Liver (tissue), 9 donors: Measurements from ENCODE around the gene ZNF74. TPM values are rescaled to one million over a fixed set of nuclear protein-coding genes. Genes with fewer than 3 reads are reported as not detected.
"Not testable (repeated sequence)": the region's sequence is repeated elsewhere in the genome, so short reads cannot be mapped to it uniquely, and the experiment has no call there.

Experiments used
- DNase-seq: peaks from one replicate; pipeline ENCODE4 v3.0.0-alpha.2; 2017; ENCODE audit warnings: low spot score
- H3K27ac ChIP-seq, 2 donors: one replicate each; pipeline ENCODE4 v1.7.0; 2013; ENCODE audit warnings: inconsistent platforms in 2 of 2, low read length in 2 of 2, control low read depth in 1 of 2, low read depth in 1 of 2, mild to moderate bottlenecking in 1 of 2
- H3K27me3 ChIP-seq, 4 donors: one replicate each; pipeline versions ENCODE4 v1.6.1 to v1.7.0; 2013; ENCODE audit warnings: low read length in 3 of 4, inconsistent platforms in 1 of 4, mild to moderate bottlenecking in 1 of 4, moderate library complexity in 1 of 4; ENCODE audit not compliant: control insufficient read depth in 4 of 4, insufficient read depth in 4 of 4
- H3K36me3 ChIP-seq, 4 donors: one replicate each; pipeline versions ENCODE4 v1.6.1 to v1.7.0; 2013; ENCODE audit warnings: low read length in 3 of 4, mild to moderate bottlenecking in 3 of 4, low read depth in 1 of 4, moderate library complexity in 1 of 4; ENCODE audit not compliant: control insufficient read depth in 4 of 4, insufficient read depth in 3 of 4
- H3K4me1 ChIP-seq, 4 donors: one replicate each; pipeline versions ENCODE4 v1.6.1 to v1.7.0; 2013; ENCODE audit warnings: low read length in 3 of 4, mild to moderate bottlenecking in 3 of 4, moderate library complexity in 1 of 4; ENCODE audit not compliant: control insufficient read depth in 4 of 4, insufficient read depth in 4 of 4
- H3K4me3 ChIP-seq, 3 donors: one replicate each; pipeline versions ENCODE4 v1.6.1 to v1.7.0; 2013; ENCODE audit warnings: low read length in 3 of 3, control low read depth in 1 of 3, low read depth in 1 of 3, mild to moderate bottlenecking in 1 of 3
- H3K9ac ChIP-seq, 2 donors: one replicate each; pipeline ENCODE4 v1.7.0; 2013; ENCODE audit warnings: low read length in 2 of 2, mild to moderate bottlenecking in 2 of 2, moderate library complexity in 2 of 2, control low read depth in 1 of 2, low read depth in 1 of 2
- H3K9me3 ChIP-seq, 4 donors: one replicate each; pipeline versions ENCODE4 v1.6.1 to v1.7.0; 2013; ENCODE audit warnings: low read length in 3 of 4; ENCODE audit not compliant: control insufficient read depth in 4 of 4
- CTCF ChIP-seq: fragments of 150-350 bp; IDR thresholded peaks from 2 replicates; pipeline ENCODE4 v1.5.1; 2017; ENCODE audit warnings: improper control_type of control experiment, low read depth, low read length; ENCODE audit not compliant: missing input control
- FOXA1 ChIP-seq: IDR thresholded peaks from 2 replicates; pipeline ENCODE4 v1.6.1; 2016; ENCODE audit warnings: antibody characterized with exemption
- FOXA2 ChIP-seq: IDR thresholded peaks from 2 replicates; pipeline ENCODE4 v1.6.1; 2016; ENCODE audit warnings: antibody characterized with exemption
- GABPA ChIP-seq, 2 donors: IDR thresholded peaks in 1 of 2; conservative IDR thresholded peaks in 1 of 2; 2 replicates each; pipeline ENCODE4 v1.6.1; 2016; ENCODE audit warnings: antibody characterized with exemption in 2 of 2, mild to moderate bottlenecking in 1 of 2, moderate library complexity in 1 of 2
- HNF4A ChIP-seq, 2 donors: conservative IDR thresholded peaks; 2 replicates each; pipeline ENCODE4 v1.6.1; 2016; ENCODE audit warnings: antibody characterized with exemption in 2 of 2, mild to moderate bottlenecking in 2 of 2
- HNF4G ChIP-seq: IDR thresholded peaks from 2 replicates; pipeline ENCODE4 v1.6.1; 2016; ENCODE audit warnings: antibody characterized with exemption
- JUND ChIP-seq, 2 donors: IDR thresholded peaks; 2 replicates each; pipeline ENCODE4 v1.6.1; 2016; ENCODE audit warnings: antibody characterized with exemption in 2 of 2
- MAX ChIP-seq: IDR thresholded peaks from 2 replicates; pipeline ENCODE4 v1.6.1; 2016; ENCODE audit warnings: antibody characterized with exemption
- RAD21 ChIP-seq, 2 donors: IDR thresholded peaks; 2 replicates each; pipeline ENCODE4 v1.6.1; 2016; ENCODE audit warnings: antibody characterized with exemption in 2 of 2, mild to moderate bottlenecking in 2 of 2
- RXRA ChIP-seq, 2 donors: IDR thresholded peaks; 2 replicates each; pipeline ENCODE4 v1.6.1; 2017 to 2018; ENCODE audit warnings: antibody characterized with exemption in 2 of 2, mild to moderate bottlenecking in 1 of 2
- SP1 ChIP-seq: IDR thresholded peaks from 2 replicates; pipeline ENCODE4 v1.6.1; 2018; ENCODE audit warnings: antibody characterized with exemption, mild to moderate bottlenecking
- TAF1 ChIP-seq: conservative IDR thresholded peaks from 2 replicates; pipeline ENCODE4 v1.6.1; 2016; ENCODE audit warnings: antibody characterized with exemption, mild to moderate bottlenecking
- YY1 ChIP-seq: IDR thresholded peaks from 2 replicates; pipeline ENCODE4 v1.6.1; 2016; ENCODE audit warnings: antibody characterized with exemption, mild to moderate bottlenecking
- WGBS: extraction: QIAGEN DNeasy Blood & Tissue Kit; methylation state at CpG from one replicate; pipeline ENCODE4 v1.1.7; 2013; 5-methylcytosine and 5-hydroxymethylcytosine counted together
- polyA plus RNA-seq, 2 donors: library from polyadenylated mRNA; stranded (reverse) in 1 of 2; unstranded in 1 of 2; fragments of 200-250 nt in 1 of 2; fragments of >200 nt in 1 of 2; fragmentation: Nextera tagmentation in 1 of 2; extraction: Ambion mirVana in 1 of 2; gene quantifications; one replicate each; pipeline versions ENCODE4 v1.2.1 to v1.2.3, GENCODE V29; 2013 to 2015
- total RNA-seq, 2 donors: library from RNA; depleted of rRNA; stranded (reverse); fragments of >200 nt; gene quantifications; one replicate each; pipeline ENCODE4 v1.2.3, GENCODE V29; 2014
- TF ChIP-seq, protein P1 (sequence below): IDR thresholded peaks from 2 replicates; pipeline ENCODE4 v1.6.1; 2016; ENCODE audit warnings: antibody characterized with exemption, mild to moderate bottlenecking
- TF ChIP-seq, protein P2 (sequence below): IDR thresholded peaks from 2 replicates; pipeline ENCODE4 v1.6.1; 2016; ENCODE audit warnings: antibody characterized with exemption
- TF ChIP-seq, protein P3 (sequence below): IDR thresholded peaks from 2 replicates; pipeline ENCODE4 v1.6.1; 2016; ENCODE audit warnings: antibody characterized with exemption
- donor health status: healthy.
- donor health status: healthy.
- donor health status: healthy.
- donor health status: healthy.
- donor health status: healthy.

ZNF74 gene
- total and polyA plus RNA-seq, 4 donors: 0.99 to 5.0 (median 3.1) TPM

GRCh38 chr22:20390394-20390907, 3.5 kb upstream of the ZNF74 start:
- H3K9me3 ChIP-seq: no peaks in the 10 kb centered on the region
- H3K9ac ChIP-seq: no peak overlapping the region
- peaks cover 4 to 22% (median 15%) of the 10 kb centered on the region in 4 donors for H3K4me1 ChIP-seq
- no peak for TF ChIP-seq TAF1
- TF ChIP-seq CTCF: no peak
- no peak for TF ChIP-seq FOXA1
- no peak for TF ChIP-seq RXRA (IDR thresholded peaks at IDR 0.05)
- no peak for TF ChIP-seq MAX
- TF ChIP-seq SP1: no peak
- TF ChIP-seq GABPA (IDR thresholded peaks at IDR 0.05 in 1 of 2, conservative IDR thresholded peaks at IDR 0.05 in 1 of 2): no peak
- no peak for TF ChIP-seq HNF4A (conservative IDR thresholded peaks at IDR 0.05)
- TF ChIP-seq, protein P1, sequence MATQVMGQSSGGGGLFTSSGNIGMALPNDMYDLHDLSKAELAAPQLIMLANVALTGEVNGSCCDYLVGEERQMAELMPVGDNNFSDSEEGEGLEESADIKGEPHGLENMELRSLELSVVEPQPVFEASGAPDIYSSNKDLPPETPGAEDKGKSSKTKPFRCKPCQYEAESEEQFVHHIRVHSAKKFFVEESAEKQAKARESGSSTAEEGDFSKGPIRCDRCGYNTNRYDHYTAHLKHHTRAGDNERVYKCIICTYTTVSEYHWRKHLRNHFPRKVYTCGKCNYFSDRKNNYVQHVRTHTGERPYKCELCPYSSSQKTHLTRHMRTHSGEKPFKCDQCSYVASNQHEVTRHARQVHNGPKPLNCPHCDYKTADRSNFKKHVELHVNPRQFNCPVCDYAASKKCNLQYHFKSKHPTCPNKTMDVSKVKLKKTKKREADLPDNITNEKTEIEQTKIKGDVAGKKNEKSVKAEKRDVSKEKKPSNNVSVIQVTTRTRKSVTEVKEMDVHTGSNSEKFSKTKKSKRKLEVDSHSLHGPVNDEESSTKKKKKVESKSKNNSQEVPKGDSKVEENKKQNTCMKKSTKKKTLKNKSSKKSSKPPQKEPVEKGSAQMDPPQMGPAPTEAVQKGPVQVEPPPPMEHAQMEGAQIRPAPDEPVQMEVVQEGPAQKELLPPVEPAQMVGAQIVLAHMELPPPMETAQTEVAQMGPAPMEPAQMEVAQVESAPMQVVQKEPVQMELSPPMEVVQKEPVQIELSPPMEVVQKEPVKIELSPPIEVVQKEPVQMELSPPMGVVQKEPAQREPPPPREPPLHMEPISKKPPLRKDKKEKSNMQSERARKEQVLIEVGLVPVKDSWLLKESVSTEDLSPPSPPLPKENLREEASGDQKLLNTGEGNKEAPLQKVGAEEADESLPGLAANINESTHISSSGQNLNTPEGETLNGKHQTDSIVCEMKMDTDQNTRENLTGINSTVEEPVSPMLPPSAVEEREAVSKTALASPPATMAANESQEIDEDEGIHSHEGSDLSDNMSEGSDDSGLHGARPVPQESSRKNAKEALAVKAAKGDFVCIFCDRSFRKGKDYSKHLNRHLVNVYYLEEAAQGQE: no peak
- TF ChIP-seq RAD21 (IDR thresholded peaks at IDR 0.05): no peak
- TF ChIP-seq, protein P2, sequence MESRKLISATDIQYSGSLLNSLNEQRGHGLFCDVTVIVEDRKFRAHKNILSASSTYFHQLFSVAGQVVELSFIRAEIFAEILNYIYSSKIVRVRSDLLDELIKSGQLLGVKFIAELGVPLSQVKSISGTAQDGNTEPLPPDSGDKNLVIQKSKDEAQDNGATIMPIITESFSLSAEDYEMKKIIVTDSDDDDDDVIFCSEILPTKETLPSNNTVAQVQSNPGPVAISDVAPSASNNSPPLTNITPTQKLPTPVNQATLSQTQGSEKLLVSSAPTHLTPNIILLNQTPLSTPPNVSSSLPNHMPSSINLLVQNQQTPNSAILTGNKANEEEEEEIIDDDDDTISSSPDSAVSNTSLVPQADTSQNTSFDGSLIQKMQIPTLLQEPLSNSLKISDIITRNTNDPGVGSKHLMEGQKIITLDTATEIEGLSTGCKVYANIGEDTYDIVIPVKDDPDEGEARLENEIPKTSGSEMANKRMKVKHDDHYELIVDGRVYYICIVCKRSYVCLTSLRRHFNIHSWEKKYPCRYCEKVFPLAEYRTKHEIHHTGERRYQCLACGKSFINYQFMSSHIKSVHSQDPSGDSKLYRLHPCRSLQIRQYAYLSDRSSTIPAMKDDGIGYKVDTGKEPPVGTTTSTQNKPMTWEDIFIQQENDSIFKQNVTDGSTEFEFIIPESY: no peak
- TF ChIP-seq JUND (IDR thresholded peaks at IDR 0.05): no peak
- TF ChIP-seq, protein P3, sequence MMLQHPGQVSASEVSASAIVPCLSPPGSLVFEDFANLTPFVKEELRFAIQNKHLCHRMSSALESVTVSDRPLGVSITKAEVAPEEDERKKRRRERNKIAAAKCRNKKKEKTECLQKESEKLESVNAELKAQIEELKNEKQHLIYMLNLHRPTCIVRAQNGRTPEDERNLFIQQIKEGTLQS: no peak
- no peak for TF ChIP-seq HNF4G
- no peak for TF ChIP-seq YY1
- no peak for TF ChIP-seq FOXA2
- no peaks in the 10 kb centered on the region for H3K27me3 ChIP-seq
- DNase-seq: no peak
- no peak overlapping the region for H3K4me3 ChIP-seq
- no peaks in the 10 kb centered on the region for H3K36me3 ChIP-seq
- H3K27ac ChIP-seq: no peak overlapping the region
- WGBS: 91% methylated on average over 5 of the region's 5 CpGs

DNA sequence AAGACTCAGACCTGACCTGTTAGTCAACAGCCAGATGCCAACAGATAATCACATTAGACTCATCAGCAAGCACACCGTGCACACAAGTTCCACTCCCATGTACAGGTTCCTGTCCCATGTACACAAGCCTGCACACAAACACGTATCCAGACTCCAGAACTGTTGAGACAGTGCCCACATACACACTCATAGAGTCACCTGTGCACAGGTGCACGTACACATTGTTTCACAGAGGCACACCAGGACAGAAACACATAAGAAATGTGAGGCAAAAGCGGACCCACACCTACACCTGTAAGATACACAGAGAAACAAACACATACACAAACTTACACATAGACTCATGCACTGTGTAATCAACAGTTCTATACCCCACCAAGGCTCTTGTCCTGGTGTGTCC, 2.7 kb upstream of the ZNF74 start:
- WGBS: 79% methylated on average over 4 of the region's 4 CpGs

GRCh38 chr22:20392365-20392881, 1.5 kb upstream of the ZNF74 start:
- not testable (repeated sequence) for H3K9me3 ChIP-seq, DNase-seq, H3K9ac ChIP-seq, H3K27me3 ChIP-seq, H3K27ac ChIP-seq, H3K4me3 ChIP-seq, H3K36me3 ChIP-seq
- 96% methylated on average over 53 of the region's 53 CpGs for WGBS
- peaks cover 4 to 23% (median 15%) of the 10 kb centered on the region in 4 donors for H3K4me1 ChIP-seq

More for the DNA sequence above, 2.7 kb upstream of the ZNF74 start:
- TF ChIP-seq GABPA (IDR thresholded peaks at IDR 0.05 in 1 of 2, conservative IDR thresholded peaks at IDR 0.05 in 1 of 2) (no peak), YY1 (no peak)
- H3K4me1 ChIP-seq: peaks cover 4 to 23% (median 15%) of the 10 kb centered on the region in 4 donors
- H3K4me3 ChIP-seq: no peak overlapping the region
- no peaks in the 10 kb centered on the region for H3K9me3 ChIP-seq
- no peak overlapping the region for H3K9ac ChIP-seq
- no peaks in the 10 kb centered on the region for H3K36me3 ChIP-seq
- DNase-seq: no peak
- H3K27me3 ChIP-seq: no peaks in the 10 kb centered on the region
- H3K27ac ChIP-seq: no peak overlapping the region
